Measurements from ENCODE around the gene CA12.
"Not testable (repeated sequence)": the region's sequence is repeated elsewhere in the genome, so short reads cannot be mapped to it uniquely, and the experiment has no call there.

CA12 gene

DNA sequence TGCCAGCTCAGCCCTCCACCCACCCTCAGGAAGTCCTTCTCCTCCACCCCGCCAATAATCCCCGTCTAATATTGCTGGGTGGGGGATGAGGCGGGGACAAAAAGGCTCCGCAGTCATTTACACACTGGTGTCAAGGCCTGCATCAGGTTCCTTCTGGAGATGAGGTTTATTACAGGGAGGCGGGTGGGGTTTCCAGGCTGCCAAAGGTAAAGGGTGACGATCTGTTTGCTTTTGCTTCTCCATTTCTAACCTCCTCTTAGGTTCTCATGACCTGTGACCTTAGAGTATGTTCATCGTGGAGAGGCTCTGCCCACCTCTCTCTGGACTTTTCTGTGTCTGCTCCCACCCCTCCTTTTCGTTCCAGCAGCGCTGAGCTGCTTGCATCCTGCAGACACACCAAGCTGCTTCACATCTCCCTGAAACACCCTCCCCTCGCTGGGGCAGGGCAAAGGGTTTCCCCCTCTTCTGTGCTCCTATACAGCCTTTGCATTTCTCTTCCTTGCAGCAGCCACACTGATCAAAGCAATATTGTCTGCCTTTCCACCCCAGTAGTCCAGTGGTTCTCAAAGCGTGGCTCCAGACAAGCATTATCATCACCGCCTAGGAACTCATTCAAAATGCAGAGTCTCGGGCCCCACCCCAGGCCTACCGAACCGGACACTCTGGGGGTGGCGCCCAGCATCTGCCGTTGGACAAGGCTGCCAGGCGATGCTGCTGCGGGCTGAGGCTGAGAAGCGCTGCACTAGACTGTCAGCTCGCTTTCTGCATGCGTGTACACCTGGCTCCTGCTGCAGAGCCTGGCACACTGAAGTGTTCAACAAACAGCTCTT is 26.6 kb downstream of the CA12 start:
- DNase-seq: no peak

DNA sequence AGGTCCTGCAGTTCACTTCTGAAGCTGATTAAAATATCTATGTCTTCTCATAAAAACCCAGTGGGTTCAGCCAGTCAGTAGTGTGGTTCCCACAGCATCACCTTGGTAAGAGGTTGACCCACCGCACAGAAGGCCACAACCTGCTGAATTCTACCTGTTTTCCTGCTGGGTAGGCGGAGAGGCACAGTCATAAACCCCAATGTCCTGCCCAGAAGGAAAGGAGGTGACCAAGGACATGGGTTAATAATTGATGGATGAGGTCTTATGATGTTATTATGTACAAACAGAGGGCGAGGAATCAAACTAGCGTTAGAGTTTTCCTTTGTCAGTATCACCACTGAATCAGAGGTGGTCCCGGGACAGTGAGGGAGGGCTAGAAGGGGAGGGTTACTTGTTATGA is 27.8 kb downstream of the CA12 start:
- DNase-seq: no peak

DNA sequence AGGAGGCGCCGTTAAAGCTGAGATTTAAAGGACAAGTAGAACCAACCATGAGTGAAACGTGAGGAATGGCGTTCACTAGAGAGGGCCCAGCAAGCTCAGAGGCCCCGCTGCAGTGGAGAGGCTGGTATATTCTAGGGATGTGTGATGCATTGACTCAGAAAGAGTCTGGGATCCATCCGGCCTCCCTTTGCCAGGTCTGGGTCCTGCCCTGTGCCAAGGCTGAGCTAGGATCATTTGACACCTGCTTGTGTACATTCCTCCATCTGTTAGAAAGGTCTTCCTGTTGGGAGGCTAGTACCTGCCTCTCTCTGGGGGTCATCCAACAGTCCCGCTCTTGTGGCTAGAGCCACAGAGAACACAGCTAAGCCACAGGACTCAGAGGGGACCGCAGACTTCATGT is 28.4 kb downstream of the CA12 start:
- DNase-seq: no peak

DNA sequence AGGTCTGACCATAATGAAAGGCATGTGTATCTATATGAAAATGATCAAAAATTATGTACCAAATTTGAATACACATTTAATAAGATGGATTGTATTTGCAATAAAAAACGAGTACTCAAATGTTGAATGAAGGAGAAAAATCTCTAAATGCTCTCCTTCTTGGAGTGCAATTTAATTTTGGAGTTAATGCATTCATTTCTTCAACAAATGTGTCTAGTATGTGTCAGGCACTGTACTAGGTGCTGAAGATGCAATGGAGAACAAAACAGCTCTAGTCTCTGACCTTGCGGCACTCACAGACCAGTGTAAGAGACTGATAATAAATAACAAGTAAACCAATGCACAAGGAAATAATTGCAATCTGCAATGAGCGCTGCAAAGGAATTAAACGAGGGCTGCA is 28.8 kb downstream of the CA12 start:
- DNase-seq: no peak

DNA sequence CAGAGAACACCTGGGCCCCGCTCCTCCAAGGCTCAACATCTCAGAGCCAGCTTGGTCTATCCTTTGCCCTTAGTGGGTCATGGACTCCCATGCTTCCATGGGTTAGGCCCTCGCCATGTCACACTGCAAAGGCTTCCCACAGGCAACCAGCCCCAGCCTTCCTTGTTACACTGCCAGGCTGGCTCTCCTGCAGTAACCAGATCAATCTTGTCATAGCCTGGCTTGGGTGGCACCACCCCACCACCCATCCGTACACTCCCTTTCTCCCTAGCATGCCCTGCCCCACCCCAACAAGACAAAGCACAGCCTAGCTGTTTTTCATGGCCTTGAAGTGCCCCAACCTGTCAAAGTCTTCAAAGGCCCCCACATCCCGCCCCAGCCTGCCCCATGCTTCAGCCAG is 30.5 kb downstream of the CA12 start:
- no peak for DNase-seq

DNA sequence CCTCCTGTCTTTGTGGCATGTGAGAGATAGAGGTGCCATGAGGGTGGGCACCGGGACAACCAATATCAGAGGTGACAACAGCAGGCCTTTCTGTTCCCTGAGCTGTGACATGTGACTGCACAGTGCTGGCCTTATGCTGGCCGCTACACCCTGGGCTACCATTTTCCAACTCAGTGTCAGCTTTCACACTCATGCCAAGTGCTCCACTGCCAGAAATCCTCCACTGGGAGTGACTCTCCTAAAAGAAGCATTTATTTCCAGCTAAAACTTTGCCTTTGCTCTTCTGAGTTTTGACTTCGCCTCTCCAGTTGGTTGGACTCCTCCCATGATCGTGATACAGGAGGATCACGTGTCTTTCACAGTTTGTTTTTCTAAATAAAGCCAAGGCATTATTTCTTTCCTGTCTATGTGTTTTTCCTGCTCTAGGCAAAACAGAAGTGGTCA is 31.4 kb downstream of the CA12 start:
- DNase-seq: no peak

DNA sequence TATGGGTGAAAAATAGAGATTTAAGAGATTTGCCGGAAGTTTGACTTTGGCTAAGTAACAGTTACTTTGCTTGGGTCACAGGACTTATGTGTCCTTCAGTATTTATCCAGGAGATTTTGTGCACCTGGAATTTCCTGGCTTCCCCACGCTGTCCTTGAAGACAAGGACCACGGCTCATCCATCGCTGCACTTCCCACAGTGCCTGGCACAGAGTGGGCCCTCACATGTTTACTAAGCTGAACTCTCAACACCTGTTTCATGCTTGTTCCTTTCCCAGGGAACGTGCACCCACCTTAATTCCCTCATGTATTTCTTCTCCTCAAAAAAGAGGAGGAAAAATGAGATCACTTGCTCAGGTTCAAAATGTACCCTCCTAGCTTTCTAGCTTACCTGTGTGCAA is 32.0 kb downstream of the CA12 start:
- DNase-seq: no peak

DNA sequence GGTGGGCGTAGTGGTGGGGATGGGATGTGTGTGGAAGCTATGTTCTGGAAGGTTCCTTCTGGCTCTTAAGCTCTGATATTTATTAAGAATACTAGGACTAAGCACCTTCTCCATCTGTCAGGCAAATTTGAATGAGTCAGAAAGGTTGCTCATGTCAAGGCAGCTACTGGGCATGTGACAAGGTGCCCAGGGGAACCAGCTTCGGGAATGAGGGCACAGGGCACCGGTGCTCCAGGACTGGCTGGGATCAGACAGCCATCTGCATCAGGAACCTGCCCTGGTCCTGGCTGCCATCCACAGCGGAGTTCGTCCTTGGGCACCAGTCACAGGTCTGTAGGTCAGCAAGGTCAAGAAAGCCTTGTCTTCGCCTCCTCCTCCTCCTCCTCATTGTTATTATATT is 32.5 kb downstream of the CA12 start:
- DNase-seq: no peak

DNA sequence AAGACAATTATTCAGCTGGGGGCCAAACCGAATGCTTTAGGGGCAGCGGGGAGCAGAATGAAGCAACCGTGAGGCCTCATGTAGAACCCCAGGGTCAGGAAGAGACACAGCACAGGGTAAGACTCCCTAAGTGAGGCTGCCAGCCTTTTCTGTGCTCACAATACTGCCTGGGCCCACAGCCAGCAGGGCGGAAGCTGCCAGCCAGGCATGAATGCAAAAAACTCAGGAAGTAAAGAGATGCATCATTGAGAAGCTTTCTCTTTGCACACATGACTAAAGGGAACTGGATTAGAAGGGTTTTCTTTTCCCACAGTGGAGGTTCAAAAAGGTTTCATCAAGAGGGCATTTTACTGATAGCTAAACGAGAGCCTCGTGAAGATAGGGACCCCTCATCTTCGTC is 33.3 kb downstream of the CA12 start:
- no peak for DNase-seq

DNA sequence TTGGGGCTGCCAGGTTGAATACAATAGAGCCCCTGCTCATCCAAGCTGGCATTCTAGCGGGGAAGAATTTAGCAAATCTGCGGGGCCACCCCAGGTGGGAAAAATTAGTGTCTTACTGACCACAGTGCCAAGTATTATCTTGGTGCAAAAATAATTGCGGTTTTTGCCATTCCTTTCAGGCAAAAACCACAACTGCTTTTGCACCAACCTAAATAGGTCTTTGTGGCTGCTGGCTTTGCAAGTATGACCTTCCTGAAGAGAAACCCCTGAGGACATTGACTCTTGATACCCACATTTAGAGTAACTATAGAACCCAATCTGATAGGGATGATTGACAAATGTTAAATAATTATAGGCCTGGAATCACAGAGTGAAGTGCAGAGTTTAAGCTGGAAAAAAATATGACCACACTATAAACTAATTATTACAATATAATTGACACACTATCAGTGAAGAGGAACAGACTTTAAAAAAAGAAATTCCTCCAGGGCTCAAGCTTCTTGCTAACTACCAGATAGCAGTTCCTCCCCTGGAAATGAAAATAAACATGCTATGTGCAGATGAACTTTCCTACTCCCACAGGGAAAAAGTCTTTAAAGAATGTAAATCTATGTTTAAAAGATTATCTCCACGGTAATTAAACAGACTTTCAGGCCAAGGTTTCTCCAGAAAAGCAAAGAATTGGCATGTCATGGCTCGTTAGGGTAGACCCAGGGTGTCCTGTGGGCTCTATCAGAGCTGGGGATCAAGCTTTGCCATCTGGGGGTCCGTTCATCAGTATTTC is 34.4 kb downstream of the CA12 start:
- no peak for DNase-seq

DNA sequence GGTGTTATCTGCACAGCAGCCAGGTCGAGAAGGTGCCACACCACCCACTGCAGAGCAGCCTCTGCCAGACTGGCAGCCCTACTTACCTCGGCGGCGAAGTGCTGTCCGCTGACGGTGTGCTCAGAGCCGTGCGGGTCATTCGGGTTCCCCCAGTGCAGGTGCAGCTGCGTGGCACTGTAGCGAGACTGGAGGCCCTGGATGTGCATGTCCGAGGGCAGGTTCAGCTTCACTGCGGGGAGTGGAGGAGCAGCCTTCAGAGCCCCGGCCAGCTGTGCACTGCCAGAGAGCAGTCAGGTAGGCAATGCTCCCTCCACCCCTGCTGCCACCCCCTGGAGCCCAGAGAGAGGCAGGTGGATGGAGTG is 36.3 kb downstream of the CA12 start:
- DNase-seq: no peak

DNA sequence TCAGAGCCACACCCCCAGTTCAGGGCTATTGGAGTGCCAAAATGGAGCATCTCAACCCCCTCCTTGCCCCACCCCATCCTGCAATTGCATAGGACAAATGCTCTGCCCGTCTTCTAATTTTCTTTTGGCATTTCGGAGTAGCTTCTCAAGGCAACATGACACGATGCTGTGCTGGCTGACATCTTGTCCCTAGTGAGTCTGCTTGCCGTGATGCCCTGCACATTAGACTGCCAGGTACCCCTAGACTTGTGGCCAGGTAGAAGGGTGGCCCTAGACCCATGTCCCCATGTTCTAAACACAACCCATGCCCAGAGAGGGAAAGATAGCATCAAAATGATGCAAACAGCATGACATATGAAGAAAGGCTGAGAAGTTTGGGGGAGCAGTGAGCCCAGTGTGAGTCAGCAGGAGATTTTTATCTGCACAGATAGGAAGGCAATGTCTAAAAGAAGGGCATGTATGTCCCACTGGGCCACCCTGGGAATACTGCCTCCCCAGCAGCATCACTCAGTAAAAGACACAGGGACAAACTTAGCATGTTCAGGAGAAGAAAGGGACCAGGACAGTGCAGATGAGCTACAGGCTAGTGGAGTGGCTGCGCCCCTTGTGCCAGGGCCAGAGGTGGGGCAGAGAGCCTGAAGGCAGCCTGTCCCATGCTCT is 36.8 kb downstream of the CA12 start:
- no peak for DNase-seq

DNA sequence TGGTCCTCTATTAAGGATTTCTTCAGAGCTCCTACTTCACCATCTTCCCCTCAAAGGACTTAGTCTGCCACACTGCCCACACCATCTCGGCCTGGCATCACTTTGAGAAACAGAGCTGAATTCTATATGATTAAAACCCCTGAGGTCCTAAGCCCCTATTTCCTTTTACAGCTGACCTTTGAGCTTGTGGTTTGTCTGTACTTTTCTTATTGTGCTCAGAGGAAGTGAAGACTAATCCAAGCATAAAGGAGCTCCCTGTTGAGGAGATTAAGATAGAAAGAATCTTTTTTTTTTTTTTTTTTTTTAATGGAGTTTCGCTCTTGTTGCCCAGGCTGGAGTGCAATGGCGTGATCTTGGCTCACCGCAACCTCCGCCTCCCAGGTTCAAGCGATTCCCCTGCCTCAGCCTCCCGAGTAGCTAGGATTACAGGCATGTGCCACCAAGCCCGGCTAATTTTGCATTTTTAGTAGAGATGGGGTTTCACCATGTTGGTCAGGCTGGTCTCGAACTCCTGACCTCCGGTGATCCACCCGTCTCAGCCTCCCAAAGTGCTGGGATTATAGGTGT is 38.6 kb downstream of the CA12 start:
- not testable (repeated sequence) for DNase-seq

DNA sequence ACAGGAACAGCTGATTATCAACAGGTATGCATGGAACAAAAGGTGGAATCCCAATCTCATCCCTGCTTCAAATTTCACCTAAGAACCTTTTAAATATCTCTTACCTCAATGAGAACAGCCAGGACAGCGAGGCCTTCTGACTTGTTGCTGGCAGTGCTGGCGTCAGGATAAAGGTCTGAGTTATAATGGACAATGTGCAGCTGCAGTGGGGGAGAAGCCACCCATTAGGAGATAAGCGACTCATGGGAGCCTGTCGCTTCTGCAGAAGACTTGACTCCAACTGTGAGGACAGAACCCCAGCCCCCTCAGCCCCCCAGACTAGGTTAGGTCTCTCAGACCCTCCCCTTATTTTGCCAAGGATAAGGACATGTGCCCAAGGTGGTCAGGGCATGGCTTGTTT is 39.7 kb downstream of the CA12 start:
- no peak for DNase-seq

DNA sequence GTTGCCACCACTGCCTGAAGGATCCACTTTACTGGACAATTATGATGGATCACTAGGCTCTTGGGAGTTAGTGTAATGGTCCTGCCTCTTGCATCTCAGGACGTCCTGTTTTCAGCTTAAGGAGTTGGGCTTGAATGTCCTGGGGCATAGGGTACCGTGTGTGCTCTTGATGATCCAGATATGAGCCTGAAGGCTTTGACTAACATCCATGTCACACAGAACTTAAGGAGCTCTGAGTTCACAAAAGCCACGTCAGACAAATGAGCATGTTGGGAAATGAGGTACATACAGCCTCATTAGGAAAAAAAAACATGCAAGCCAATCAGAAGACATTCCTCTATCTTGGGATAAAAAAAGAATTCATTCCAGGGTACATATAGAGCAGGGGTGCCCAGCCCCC is 40.8 kb downstream of the CA12 start:
- DNase-seq: no peak

DNA sequence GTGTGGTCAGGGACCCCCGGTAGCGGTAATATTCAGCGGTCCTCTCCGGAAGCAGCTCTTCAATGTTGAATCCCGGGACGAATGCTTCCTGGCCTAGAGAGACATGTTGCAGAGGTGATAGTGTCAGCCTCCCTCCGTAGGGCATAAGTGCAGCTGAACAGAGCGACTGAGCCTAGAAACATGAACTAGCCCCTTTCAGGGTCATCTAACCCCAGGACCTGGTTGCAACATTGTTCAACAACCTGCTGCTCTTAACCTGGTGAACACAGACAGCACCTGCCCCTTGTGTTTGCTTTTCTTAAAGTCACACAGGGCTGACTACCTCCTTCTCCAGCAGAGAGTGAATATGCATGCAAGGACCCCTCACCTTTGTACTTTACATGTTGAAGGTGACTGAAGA is 41.3 kb downstream of the CA12 start:
- no peak for DNase-seq

DNA sequence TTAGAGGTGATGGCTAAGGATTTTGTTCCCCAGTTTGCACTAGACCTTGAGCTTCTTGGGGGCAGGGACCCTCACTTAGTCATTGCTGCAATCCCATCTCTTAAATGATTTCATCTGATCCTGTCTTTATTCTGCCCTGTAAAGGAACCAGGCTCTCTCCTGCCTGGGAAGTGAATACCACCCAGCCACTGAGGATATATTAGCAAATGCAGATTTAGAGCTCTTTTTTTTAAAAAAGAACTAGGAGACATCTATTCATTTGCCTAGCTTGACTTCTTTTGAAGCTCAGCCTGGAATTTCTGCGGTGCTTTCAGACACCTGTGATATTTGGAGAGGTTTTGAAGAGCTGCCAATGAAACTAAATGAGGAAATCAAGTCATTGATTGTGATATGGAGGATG is 41.8 kb downstream of the CA12 start:
- DNase-seq: no peak

DNA sequence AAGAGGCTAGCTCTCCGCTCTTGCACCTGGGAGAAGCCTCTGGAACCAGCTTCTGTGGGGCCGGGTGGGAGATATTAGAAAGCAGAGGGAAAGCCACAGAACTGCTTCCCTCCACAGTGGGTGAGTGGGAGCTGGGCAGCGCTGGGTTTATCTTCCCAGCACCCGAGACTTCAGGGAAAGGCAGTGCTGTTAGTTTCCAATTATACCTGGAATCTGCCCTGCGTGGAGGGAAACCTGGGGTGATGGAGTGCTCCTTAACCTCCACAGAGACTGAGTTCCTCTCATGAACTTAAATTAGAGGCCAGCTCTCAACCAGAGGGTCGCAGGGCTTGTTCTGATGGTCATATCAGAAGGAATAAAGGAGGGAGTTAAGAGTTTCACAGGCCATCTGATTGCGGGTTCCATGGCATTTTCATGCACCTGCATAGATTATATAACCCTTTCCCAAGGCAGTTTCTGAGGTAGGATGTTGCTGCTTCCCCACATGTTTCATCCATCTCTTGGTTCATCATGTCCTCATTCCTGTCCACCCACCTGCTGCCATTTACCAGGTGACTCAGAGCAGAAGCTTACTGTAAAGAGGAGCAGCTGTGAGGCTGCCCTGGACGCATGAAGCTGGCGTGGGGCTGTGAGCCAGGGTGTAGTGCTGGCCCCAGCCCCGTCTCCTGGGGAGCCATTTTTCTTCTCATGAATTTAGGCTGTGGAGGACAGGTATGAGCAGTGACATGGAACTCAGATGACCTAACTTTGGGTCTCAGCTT is 42.5 kb downstream of the CA12 start:
- DNase-seq: no peak

DNA sequence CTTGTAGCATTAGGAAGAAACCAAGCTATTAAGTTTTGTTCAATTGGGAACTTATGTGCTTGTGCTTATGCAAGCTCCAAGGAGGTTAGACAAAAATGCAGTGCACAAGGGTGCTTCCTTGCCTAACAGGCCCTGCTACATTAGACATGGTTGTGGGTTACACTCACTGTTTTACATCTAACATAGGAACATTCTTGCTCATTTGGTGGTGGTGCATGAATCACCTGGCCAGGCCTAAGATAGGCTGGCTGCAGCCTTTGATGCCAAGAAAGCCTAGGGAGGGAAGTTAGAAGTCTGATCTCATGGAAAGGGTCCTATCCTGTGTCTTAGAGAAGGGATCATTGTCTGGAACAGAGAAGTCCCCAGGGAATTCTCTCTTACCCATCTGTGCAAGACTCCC is 43.5 kb downstream of the CA12 start:
- DNase-seq: no peak

DNA sequence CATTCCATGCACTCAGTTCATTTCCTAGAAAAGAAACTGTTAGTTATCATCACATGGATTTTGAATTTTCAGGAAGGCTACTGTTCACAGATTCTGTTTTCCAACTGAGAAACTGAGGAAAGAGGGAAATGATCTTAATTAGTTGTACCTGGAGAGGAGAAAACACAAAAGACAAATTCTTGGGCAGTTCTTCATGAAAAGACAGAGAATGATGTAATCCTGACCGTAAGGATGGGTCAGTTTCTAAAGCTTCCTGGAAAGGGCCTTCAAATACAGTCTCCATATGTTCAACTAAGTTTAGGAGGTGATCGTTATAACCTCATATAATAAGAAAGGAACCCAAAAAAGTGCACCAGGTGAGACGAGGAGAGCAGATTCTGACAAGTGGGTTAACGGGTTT is 44.6 kb downstream of the CA12 start:
- no peak for DNase-seq

DNA sequence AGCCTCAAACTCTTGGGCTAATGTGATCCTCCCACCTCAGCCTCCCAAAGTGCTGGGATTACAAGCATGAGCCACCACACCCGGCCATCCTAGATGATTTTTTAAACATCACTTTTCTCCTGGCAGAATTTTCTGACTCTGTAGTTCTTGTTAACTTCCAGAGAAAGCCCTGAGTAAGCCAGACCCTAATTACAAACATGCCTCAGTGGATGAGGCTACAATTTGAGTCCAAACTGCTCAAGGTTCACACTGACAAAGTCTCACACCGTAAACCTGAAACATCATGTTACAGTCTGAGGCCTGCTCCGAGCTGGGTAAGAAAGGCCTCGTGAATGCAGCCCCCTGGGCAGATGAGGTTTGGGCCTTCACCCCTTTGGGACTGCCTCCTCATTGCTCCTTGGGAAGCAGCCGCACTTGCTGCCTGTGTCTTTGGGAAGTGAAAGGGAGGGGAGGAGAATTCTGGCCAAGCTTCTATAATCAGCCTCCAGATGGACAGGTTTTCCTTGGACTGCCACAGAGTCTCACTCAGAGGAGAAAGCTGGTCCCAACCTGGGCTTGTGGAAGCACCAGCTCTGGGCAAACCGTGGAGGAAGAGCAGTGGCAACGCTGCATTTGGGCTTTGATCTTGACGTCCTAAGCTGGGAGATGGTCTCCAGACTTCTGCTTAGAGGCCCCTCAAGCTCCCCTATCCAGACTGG is 46.0 kb downstream of the CA12 start:
- no peak for DNase-seq

DNA sequence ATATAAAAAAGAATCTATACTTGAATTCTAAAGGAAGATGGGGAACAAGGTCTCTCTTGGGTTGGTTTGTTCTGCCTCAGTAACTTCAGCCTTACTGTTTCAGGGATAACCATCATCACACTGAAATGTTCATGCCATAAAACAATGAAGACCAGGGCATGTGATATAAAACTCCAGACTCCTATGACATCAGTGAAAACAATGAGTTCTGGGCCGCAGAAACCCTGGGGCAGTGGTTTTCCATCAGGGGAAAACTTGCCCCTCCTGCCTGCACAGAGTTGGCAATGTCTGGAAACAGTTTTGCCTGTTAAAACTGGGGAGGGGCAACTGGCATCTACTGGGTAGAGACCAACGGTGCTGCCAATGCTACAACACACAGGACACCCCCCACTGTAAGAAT is 46.8 kb downstream of the CA12 start:
- no peak for DNase-seq

Data from activated gamma-delta T cell treated with Interleukin-2 at 50 U/mL for 16 hours (primary cell).